Measurements from ENCODE around the gene IFRD2. TPM values are rescaled to one million over a fixed set of nuclear protein-coding genes. Genes with fewer than 3 reads are reported as not detected.

Gene IFRD2
- total RNA-seq, 4 donors from 2014 or later = 63.9 to 96.5 (median 88.4) TPM

GRCh38 chr3:50297896-50298725, 5.9 kb upstream of the IFRD2 start:
- H3K36me3 ChIP-seq = no peaks in the 10 kb centered on the region
- H3K4me1 ChIP-seq = peaks cover 19 to 31% of the 10 kb centered on the region in 2 donors
- H3K27me3 ChIP-seq = no peaks in the 10 kb centered on the region
- H3K9me3 ChIP-seq = no peaks in the 10 kb centered on the region
- peak overlapping the region in 2 of 3 donors; percentile 12 to 68 for H3K4me3 ChIP-seq (replicated peaks in 1 of 3)
- TF ChIP-seq, protein P1, sequence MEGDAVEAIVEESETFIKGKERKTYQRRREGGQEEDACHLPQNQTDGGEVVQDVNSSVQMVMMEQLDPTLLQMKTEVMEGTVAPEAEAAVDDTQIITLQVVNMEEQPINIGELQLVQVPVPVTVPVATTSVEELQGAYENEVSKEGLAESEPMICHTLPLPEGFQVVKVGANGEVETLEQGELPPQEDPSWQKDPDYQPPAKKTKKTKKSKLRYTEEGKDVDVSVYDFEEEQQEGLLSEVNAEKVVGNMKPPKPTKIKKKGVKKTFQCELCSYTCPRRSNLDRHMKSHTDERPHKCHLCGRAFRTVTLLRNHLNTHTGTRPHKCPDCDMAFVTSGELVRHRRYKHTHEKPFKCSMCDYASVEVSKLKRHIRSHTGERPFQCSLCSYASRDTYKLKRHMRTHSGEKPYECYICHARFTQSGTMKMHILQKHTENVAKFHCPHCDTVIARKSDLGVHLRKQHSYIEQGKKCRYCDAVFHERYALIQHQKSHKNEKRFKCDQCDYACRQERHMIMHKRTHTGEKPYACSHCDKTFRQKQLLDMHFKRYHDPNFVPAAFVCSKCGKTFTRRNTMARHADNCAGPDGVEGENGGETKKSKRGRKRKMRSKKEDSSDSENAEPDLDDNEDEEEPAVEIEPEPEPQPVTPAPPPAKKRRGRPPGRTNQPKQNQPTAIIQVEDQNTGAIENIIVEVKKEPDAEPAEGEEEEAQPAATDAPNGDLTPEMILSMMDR (IDR thresholded peaks at IDR 0.05) = no peak
- TF ChIP-seq POLR2A (IDR thresholded peaks at IDR 0.05) = no peak
- WGBS, 2 donors = 55 to 67% methylated on average over 6 to 9 of the region's 9 CpGs
- H3K27ac ChIP-seq = peak overlapping the region; percentile 65 to 88 (median 84)
- intact Hi-C loops (cut with DNase I) = no loop called here
- DNase-seq = no peak

DNA sequence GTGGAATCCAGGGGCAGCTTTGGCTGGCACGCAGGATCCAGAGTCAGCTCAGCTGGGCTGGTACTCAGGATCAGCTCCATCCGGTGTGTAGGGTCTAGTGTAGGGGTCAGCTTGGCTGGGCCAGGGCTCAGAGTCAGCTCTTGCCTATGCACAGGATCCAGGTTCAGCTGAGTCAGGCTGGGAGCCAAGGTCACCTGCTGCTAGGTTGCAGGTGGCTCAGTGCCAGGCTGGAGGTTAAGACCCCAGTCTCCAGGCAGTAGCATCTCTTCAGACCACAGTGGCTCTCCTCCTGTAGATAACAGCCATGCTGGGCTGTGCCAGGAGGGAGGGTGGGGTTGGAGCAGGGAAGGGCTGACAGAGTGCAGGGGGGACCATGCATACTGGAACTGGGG, 5.2 kb upstream of the IFRD2 start:
- DNase-seq = no peak
- Histone ChIP-seq H3K9me3 (no peaks in the 10 kb centered on the region), H3K4me1 (peaks cover 25 to 37% of the 10 kb centered on the region in 2 donors), H3K4me3 (replicated peaks in 1 of 3) (no peak overlapping the region), H3K27ac (no peak overlapping the region), H3K27me3 (no peaks in the 10 kb centered on the region), H3K36me3 (no peaks in the 10 kb centered on the region)
- no peak for TF ChIP-seq POLR2A (IDR thresholded peaks at IDR 0.05)
- TF ChIP-seq, protein P1 (IDR thresholded peaks at IDR 0.05) = no peak
- 100% methylated on average over 2 of the region's 2 CpGs; no CpG with 5 or more reads in 1 of the 2 donors for WGBS, 2 donors
- intact Hi-C loops (cut with DNase I) = no loop called here

DNA sequence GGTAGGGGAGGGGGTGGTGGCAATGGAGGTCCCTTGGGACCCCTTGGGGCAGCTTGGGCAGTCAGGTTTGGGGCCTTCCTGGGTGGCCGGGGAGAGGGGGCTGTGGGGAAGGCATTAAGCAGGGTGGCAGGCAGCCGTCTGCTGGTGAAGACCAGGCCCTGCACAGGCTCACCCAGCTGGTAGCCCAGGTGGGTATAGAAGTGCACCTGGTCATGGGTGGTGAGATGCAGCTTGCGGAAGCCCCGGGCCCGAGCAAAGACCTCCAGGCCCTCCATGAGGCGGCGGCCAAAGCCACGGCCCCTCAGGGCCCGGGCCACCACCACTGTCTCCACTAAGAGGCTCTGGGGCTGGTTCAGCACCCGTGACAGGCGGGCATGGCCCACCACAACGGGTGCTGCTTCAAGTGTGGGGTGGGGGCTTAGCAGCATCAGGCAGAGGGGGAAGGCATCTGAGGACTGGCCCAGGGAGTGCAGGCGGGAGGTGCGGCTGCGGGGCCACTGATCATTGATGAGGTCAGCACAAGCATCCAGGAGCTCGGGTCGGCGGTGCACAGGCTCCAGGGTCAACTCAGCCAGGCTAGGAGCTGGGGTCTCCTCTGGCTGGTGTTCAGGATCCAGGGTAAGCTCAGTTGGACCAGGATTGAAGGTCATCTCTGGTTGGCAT, 4.6 kb upstream of the IFRD2 start:
- DNase-seq = no peak
- TF ChIP-seq, protein P1 (IDR thresholded peaks at IDR 0.05) = no peak
- no peak for TF ChIP-seq POLR2A (IDR thresholded peaks at IDR 0.05)
- H3K4me1 ChIP-seq = peaks cover 25 to 37% of the 10 kb centered on the region in 2 donors
- no peak overlapping the region for H3K4me3 ChIP-seq (replicated peaks in 1 of 3)
- H3K27ac ChIP-seq = no peak overlapping the region
- no peaks in the 10 kb centered on the region for H3K27me3 ChIP-seq
- intact Hi-C loops (cut with DNase I) = no loop called here
- no peaks in the 10 kb centered on the region for H3K36me3 ChIP-seq
- WGBS, 2 donors = 94 to 97% methylated on average over 7 to 8 of the region's 18 CpGs
- H3K9me3 ChIP-seq = no peaks in the 10 kb centered on the region

GRCh38 chr3:50295553-50296431, 3.6 kb upstream of the IFRD2 start:
- no peak overlapping the region for H3K27ac ChIP-seq
- 83 to 88% methylated on average over 6 to 8 of the region's 8 CpGs for WGBS, 2 donors
- no peaks in the 10 kb centered on the region for H3K27me3 ChIP-seq
- DNase-seq = no peak
- peaks cover 33 to 41% of the 10 kb centered on the region in 2 donors for H3K4me1 ChIP-seq
- intact Hi-C loops (cut with DNase I) = no loop called here
- no peaks in the 10 kb centered on the region for H3K36me3 ChIP-seq
- no peak overlapping the region for H3K4me3 ChIP-seq (replicated peaks in 1 of 3)
- TF ChIP-seq POLR2A (IDR thresholded peaks at IDR 0.05) = no peak
- TF ChIP-seq, protein P1 (IDR thresholded peaks at IDR 0.05) = no peak
- no peaks in the 10 kb centered on the region for H3K9me3 ChIP-seq
